Activated CD4-positive, alpha-beta memory T cell treated with anti-CD3 and anti-CD28 coated beads, Interleukin-2, amount 10 ng/mL, durations not matched to agents 7 days and 5 days (primary cell): Measurements from ENCODE around the gene WDR43. TPM values are rescaled to one million over a fixed set of nuclear protein-coding genes. Genes with fewer than 3 reads are reported as not detected.
A peak's percentile ranks its signal among the peaks of the same experiment; 100 is the strongest.

ENCODE experiments used
- CTCF ChIA-PET: fragments of 350-600 bp; sonication (Branson Sonifier 250); formaldehyde crosslinking; loops from one replicate; lab custom pipeline; 2021; ENCODE audit warnings: antibody characterized with exemption, inconsistent platforms; lab: Charles Lee
- POLR2A ChIA-PET: fragments of 350-600 bp; sonication (Branson Sonifier 250); formaldehyde crosslinking; loops from one replicate; lab custom pipeline; 2021; ENCODE audit warnings: antibody characterized with exemption; lab: Charles Lee
- DNase-seq: peaks from one replicate; pipeline ENCODE4 v3.0.0-alpha.2; 2020
- H3K27ac Mint-ChIP-seq: one replicate; pipeline ENCODE4 v1.8.0; 2021; ENCODE audit warnings: mild to moderate bottlenecking, mixed read lengths
- H3K27me3 Mint-ChIP-seq: one replicate; pipeline ENCODE4 v1.8.0; 2021; ENCODE audit warnings: mixed read lengths
- H3K36me3 Mint-ChIP-seq: one replicate; pipeline ENCODE4 v1.8.0; 2021; ENCODE audit warnings: low read depth, mixed read lengths
- H3K4me1 Mint-ChIP-seq: one replicate; pipeline ENCODE4 v1.8.0; 2021; ENCODE audit warnings: mixed read lengths
- H3K4me3 Mint-ChIP-seq: one replicate; pipeline ENCODE4 v1.8.0; 2021; ENCODE audit warnings: mild to moderate bottlenecking, mixed read lengths
- H3K9me3 Mint-ChIP-seq: one replicate; pipeline ENCODE4 v1.8.0; 2021; ENCODE audit warnings: mixed read lengths
- total RNA-seq, 2 experiments: library from RNA; stranded (reverse); gene quantifications; one replicate each; pipeline ENCODE4 v1.2.3, GENCODE V29; 2021

The WDR43 gene, protein sequence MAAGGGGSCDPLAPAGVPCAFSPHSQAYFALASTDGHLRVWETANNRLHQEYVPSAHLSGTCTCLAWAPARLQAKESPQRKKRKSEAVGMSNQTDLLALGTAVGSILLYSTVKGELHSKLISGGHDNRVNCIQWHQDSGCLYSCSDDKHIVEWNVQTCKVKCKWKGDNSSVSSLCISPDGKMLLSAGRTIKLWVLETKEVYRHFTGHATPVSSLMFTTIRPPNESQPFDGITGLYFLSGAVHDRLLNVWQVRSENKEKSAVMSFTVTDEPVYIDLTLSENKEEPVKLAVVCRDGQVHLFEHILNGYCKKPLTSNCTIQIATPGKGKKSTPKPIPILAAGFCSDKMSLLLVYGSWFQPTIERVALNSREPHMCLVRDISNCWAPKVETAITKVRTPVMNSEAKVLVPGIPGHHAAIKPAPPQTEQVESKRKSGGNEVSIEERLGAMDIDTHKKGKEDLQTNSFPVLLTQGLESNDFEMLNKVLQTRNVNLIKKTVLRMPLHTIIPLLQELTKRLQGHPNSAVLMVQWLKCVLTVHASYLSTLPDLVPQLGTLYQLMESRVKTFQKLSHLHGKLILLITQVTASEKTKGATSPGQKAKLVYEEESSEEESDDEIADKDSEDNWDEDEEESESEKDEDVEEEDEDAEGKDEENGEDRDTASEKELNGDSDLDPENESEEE
- 10 to 100 TPM; 45.5 to 47.2 TPM for total RNA-seq

DNA sequence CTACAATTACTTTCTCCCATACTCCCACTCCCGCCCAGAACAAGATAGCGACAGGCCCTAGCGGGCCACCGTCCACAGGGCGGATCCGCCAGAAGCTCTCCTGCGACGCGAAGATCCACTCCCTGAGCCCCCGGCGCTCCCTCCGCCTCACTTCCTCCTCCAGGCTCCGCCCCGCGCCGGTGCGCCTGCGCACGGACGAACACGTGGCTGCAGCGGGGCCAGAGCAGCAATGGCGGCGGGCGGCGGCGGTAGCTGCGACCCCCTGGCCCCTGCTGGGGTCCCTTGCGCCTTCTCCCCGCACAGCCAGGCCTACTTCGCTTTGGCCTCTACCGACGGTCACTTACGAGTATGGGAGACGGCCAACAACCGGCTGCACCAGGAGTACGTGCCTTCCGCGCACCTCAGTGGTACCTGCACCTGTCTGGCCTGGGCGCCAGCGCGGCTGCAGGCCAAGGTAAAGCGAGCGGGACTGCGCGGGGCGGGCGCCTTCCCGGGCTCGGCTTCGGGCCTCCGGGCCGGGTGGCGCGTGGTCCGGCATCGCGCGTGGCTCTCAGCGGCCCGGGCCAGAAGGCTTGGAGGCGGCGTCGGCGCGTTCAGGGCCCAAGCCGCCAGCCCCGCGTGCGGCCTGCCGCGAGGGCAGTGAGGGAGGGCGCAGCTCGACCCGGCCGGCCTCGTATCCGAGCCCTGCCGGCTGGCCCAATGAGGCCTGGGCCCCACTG lies at the start of gene WDR43:
Gene WDR43 (plus strand): TSS at position 198 of the 719 bp plus-strand sequence. CDS start 32 bp downstream, at position 230.
- Mint-ChIP-seq H3K9me3 (no peaks in the 10 kb centered on the region), H3K4me1 (peaks cover 43% of the 10 kb centered on the region), H3K27ac (peak within 1 kb of the TSS; percentile 87), H3K27me3 (no peaks in the 10 kb centered on the region), H3K4me3 (peak within 1 kb of the TSS; percentile 91), H3K36me3 (no peaks in the 10 kb centered on the region)
- DNase-seq = peak; percentile 98
- POLR2A ChIA-PET = interaction anchor here (0.6 to 5.4 kb wide), 19 partner anchors 10 to 1273 kb away, joined by 3 to 114 read pairs (median 5); partner anchors contain the start of genes PPP1CB, SPDYA and TRMT61B
- CTCF ChIA-PET = interaction anchor here (0.7 to 1.8 kb wide), 5 partner anchors 15 to 328 kb away, joined by 3 to 10 read pairs (median 4); partner anchors contain the start of gene TRMT61B

DNA sequence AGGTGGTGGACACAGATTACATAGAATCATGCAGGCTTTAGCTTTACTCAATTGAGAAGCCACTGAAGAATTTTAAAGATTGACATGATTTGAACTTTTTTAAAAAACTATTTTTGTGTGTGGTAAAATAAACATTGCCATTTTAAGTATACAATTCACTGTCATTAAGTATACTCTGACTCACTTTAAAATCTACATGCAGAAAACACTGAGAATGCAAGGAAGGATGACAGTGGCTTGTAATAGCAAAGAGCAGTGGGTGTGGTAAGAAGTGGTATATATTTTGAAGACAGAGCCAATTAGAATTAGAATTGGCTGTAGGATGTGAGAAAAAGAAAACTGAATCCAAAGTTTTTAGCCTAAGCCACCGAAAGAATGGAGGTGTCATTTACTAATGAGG lies 39.3 kb upstream of the WDR43 start:
- H3K9me3 Mint-ChIP-seq = no peaks in the 10 kb centered on the region
- ChIA-PET POLR2A (interaction anchor here (2.0 kb wide), 1 partner anchor 15 kb away, joined by 6 read pairs; the partner anchor contains the start of gene TRMT61B), CTCF (interaction anchor here (0.9 kb wide), 1 partner anchor 16 kb away, joined by 3 read pairs; no protein-coding TSS in a partner anchor)
- no peaks in the 10 kb centered on the region for H3K27me3 Mint-ChIP-seq
- H3K27ac Mint-ChIP-seq = no peak overlapping the region
- no peak for DNase-seq
- peaks cover 15% of the 10 kb centered on the region for H3K36me3 Mint-ChIP-seq
- no peaks in the 10 kb centered on the region for H3K4me1 Mint-ChIP-seq
- H3K4me3 Mint-ChIP-seq = no peak overlapping the region

DNA sequence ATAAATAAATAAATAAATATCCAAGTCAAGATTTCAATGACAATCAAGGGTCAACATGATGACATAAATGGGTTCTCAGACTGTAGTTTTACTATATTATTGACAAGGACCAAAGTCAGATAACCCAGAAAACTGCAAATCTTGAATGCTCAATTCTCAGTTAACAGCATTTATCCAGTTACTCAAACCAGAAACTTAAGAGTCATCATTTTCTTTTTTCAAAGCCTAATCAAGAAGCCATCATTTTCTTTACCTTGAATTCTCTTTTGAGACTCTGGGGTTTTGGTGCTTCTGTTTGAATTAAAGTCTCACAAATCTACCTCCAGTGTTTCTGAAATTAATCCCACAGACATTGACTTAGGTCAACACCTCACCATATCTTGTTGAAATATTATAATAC lies 38.5 kb upstream of the WDR43 start:
- Mint-ChIP-seq H3K27ac (no peak overlapping the region), H3K36me3 (peaks cover 22% of the 10 kb centered on the region), H3K4me3 (no peak overlapping the region), H3K27me3 (no peaks in the 10 kb centered on the region), H3K9me3 (no peaks in the 10 kb centered on the region), H3K4me1 (no peaks in the 10 kb centered on the region)
- ChIA-PET POLR2A (interaction anchor here (1.4 kb wide), 1 partner anchor 14 kb away, joined by 5 read pairs; the partner anchor contains the start of gene TRMT61B), CTCF (no interaction called here)
- no peak for DNase-seq

DNA sequence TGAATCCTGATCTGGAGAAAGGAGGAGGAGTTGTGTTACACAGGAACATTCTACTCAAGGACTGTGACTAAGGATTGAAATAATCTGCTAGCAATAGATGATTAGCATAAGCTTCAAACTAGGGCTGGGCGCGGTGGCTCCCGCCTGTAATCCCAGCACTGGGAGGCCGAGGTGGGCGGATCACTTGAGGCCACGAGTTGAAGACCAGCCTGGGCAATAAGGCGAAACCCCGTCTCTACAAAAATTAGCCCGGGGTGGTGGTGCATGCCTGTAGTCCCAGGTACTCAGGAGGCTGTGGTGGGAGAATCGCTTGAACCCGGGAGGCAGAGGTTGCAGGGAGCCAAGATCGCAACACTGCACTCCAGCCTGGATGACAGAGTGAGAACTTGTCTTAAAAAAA lies 25.9 kb upstream of the WDR43 start:
- ChIA-PET CTCF (interaction anchor here (1.2 to 3.1 kb wide), 3 partner anchors 13 to 302 kb away, joined by 4 to 10 read pairs (median 8); no protein-coding TSS in a partner anchor), POLR2A (interaction anchor here (0.9 to 5.9 kb wide), 7 partner anchors 18 to 248 kb away, joined by 3 to 114 read pairs (median 12); partner anchors contain the start of gene WDR43)
- no peak overlapping the region for H3K27ac Mint-ChIP-seq
- H3K4me3 Mint-ChIP-seq = peak overlapping the region; percentile 50
- H3K36me3 Mint-ChIP-seq = peaks cover 19% of the 10 kb centered on the region
- no peak for DNase-seq
- no peaks in the 10 kb centered on the region for H3K9me3 Mint-ChIP-seq
- no peaks in the 10 kb centered on the region for H3K27me3 Mint-ChIP-seq
- peaks cover 42% of the 10 kb centered on the region for H3K4me1 Mint-ChIP-seq

DNA sequence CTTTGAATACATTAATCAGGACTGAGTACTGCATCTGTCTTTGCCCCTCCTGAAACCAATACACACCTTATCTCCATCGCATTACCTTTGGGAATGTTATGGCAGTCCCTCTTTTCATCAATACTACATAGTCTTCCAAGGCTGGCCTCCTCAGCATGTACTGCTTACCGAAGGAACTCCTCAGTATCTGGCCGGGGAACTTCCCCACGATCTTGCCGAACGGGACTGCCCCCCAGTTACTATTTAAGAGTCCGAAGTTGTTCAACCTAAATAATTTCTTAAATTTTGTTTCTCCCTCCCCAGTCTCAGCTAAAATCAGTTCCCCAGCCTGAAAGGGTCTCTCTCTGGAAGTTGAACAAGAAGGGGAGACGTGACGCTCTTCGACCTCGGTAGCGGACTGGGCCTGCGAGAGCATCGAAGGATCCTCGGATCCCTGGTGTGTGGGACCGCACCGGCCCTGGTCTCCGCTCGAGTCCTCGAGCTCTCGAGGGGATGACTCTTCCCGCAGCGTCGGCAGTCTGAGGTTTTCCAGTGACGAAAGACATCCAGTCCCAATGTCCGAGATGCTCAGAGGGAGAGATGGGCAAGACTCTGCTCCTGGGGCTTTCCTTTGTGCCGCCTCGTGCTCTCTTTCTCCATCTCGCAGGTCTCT lies 24.8 kb upstream of the WDR43 start:
- no peak for DNase-seq
- no peaks in the 10 kb centered on the region for H3K9me3 Mint-ChIP-seq
- peak overlapping the region; percentile 96 for H3K4me3 Mint-ChIP-seq
- H3K27ac Mint-ChIP-seq = peak overlapping the region; percentile 95
- no peaks in the 10 kb centered on the region for H3K27me3 Mint-ChIP-seq
- POLR2A ChIA-PET = interaction anchor here (0.8 to 5.9 kb wide), 36 partner anchors 8 to 1819 kb away, joined by 3 to 114 read pairs (median 5); partner anchors contain the start of genes PPP1CB, SPDYA and WDR43
- CTCF ChIA-PET = interaction anchor here (1.0 to 3.1 kb wide), 10 partner anchors 8 to 303 kb away, joined by 3 to 10 read pairs (median 6); partner anchors contain the start of gene WDR43
- H3K4me1 Mint-ChIP-seq = peaks cover 37% of the 10 kb centered on the region
- peaks cover 14% of the 10 kb centered on the region for H3K36me3 Mint-ChIP-seq

DNA sequence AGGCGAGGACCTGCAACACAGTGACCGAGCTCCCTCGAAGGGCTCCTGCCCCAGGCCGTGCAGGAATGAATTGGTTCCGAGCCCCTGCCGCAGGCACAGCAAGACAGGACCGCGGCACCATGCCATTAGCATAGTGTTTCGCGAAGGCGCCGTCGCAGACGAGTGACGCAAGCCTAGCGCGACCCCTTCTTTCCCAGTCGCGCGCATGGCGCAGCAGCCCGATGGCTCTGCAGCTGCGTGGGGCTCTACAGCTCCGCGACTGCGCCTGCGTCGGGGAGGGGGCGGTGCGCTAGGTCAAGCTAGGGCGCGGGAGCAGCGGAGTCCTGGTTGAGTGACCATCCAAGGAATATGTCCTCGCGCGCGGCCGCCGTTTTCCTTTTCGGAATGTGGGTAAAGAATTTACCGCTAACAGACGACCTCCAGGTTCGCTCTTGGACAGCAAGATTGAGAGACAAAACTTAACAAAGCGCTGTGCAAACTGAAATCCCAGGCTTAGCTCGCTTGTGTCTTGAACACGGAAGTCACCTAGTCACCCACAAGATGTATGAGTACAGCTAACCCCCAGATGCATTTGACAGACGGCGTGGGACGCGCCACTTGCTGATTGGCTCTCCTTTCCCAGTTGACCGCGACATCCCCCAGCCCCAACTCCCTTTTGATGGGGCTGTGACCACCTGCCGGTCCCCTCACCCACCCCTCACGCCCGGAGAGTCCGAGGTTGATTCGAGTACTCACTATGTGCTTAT lies 24.1 kb upstream of the WDR43 start, which contains the start of gene TRMT61B:
Gene TRMT61B (minus strand): TSS at position 164 of the 746 bp plus-strand sequence. CDS start 32 bp downstream, at position 132.
- POLR2A ChIA-PET = interaction anchor here (0.8 to 5.9 kb wide), 35 partner anchors 8 to 1820 kb away, joined by 3 to 114 read pairs (median 5); partner anchors contain the start of genes PPP1CB, SPDYA and WDR43
- Mint-ChIP-seq H3K4me3 (peak within 1 kb of the TSS; percentile 96), H3K4me1 (peaks cover 32% of the 10 kb centered on the region), H3K36me3 (peaks cover 11% of the 10 kb centered on the region), H3K27ac (peak within 1 kb of the TSS; percentile 95), H3K27me3 (peaks cover 2% of the 10 kb centered on the region), H3K9me3 (no peaks in the 10 kb centered on the region)
- DNase-seq = peak; percentile 98
- CTCF ChIA-PET = interaction anchor here (0.5 to 3.1 kb wide), 14 partner anchors 9 to 359 kb away, joined by 3 to 10 read pairs (median 3); partner anchors contain the start of gene WDR43

DNA sequence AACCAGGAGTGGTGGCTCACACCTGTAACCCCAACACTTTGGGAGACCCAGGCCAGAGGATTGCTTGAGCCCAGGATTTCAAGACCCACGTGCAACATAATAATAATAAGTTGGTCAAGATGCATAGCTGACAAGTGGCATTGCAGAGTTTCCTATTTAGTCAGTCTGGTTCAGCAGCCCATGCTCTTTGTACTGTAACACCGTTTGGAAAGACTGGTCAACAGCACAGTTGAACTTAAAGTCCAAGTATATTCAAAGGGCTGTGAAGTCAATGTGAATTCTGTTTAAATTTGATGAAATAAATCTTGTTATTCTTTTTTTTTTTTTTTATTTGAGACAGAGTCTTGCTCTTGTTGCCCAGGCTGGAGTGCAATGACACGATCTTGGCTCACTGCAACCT lies 22.8 kb upstream of the WDR43 start:
- Mint-ChIP-seq H3K4me1 (peaks cover 27% of the 10 kb centered on the region), H3K27ac (no peak overlapping the region), H3K9me3 (no peaks in the 10 kb centered on the region), H3K4me3 (no peak overlapping the region), H3K36me3 (peaks cover 10% of the 10 kb centered on the region), H3K27me3 (peaks cover 11% of the 10 kb centered on the region)
- ChIA-PET POLR2A (interaction anchor here (1.7 to 5.9 kb wide), 4 partner anchors 10 to 288 kb away, joined by 4 to 114 read pairs (median 19); partner anchors contain the start of gene WDR43), CTCF (interaction anchor here (1.2 to 2.7 kb wide), 3 partner anchors 10 to 22 kb away, joined by 3 to 8 read pairs (median 3); no protein-coding TSS in a partner anchor)
- no peak for DNase-seq

DNA sequence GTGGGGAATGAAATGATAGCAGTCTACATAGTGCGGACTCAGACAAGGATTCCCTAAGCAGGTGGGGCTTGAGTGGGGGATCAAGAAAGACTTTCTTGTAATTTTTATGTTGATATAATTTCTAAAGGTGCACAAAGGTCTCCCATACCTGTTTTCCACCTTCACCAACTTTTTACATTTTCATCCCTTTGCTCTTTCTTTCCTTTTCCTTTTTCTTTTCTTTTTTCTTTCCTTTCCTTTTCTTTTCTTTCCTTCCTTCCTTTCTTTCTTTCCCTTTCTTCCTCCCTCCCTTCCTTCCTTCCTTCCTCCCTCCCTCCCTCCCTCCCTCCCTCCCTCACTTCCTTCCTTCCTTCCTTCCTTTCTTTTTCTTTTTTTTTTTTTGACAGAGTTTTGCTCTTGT lies 14.3 kb upstream of the WDR43 start:
- H3K27ac Mint-ChIP-seq = no peak overlapping the region
- ChIA-PET POLR2A (interaction anchor here (2.4 kb wide), 1 partner anchor 10 kb away, joined by 6 read pairs; the partner anchor contains the start of gene TRMT61B), CTCF (no interaction called here)
- H3K27me3 Mint-ChIP-seq = peaks cover 27% of the 10 kb centered on the region
- no peaks in the 10 kb centered on the region for H3K36me3 Mint-ChIP-seq
- H3K4me3 Mint-ChIP-seq = no peak overlapping the region
- DNase-seq = no peak
- H3K4me1 Mint-ChIP-seq = no peaks in the 10 kb centered on the region
- no peaks in the 10 kb centered on the region for H3K9me3 Mint-ChIP-seq

DNA sequence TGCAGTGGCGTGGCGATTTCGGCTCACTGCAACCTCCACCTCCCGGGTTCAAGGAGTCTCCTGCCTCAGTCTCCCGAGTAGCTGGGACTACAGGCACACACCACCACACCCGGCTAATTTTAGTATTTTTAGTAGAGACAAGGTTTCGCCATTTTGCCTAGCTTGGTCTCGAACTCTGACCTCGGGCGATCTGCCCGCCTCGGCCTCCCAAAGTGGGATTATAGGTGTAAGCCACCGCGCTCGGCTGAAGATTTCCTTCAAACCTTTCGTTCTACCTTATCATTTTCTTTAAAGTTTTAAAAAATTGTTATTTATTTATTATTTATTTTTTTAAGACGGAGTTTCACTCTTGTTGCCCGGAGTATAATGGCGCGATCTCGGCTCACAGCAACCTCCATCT lies 979 bp upstream of the WDR43 start:
- POLR2A ChIA-PET = interaction anchor here (5.4 kb wide), 1 partner anchor 22 kb away, joined by 33 read pairs; the partner anchor contains the start of gene TRMT61B
- no peak for DNase-seq
- no peak overlapping the region for H3K27ac Mint-ChIP-seq
- CTCF ChIA-PET = no interaction called here
- H3K36me3 Mint-ChIP-seq = no peaks in the 10 kb centered on the region
- peaks cover 33% of the 10 kb centered on the region for H3K4me1 Mint-ChIP-seq
- H3K9me3 Mint-ChIP-seq = no peaks in the 10 kb centered on the region
- peaks cover 4% of the 10 kb centered on the region for H3K27me3 Mint-ChIP-seq
- peak overlapping the region; percentile 19 for H3K4me3 Mint-ChIP-seq

DNA sequence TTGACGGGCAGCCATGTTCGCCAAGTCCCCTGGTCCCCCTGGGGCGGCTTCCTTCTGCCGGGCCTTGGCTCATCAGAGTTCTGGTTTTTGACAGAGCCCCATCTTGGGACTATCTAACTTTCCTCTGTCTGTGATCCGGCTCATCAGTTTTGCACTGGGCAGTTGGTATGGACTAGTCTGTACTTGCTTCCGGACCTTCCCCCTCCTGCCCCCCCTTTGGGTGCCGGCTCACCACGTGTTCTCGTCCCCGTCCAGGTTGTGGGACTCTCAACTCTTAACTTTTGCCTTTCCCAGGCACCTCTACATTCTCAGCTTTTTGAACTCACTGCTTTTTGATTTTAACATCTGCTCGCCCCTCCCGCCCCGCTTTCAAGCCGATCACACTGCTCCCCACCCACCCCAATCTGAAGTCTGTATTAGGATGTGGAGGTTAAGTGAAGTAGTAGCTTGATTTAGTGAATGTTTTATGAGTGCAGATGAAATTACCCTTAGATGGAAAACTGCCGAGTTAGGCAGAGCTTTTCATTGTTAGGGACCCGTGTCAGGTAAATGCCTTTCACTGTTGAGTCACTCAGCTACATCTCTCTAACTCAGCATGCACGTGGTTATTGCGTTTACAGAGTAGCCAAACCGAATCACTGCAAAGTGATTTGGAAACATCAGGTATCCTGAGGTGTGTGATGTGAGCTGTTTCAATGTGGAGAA lies 874 bp downstream of the WDR43 start:
- peak; percentile 54 for DNase-seq
- Mint-ChIP-seq H3K4me3 (peak overlapping the region; percentile 91), H3K4me1 (peaks cover 47% of the 10 kb centered on the region), H3K27ac (peak overlapping the region; percentile 87), H3K27me3 (no peaks in the 10 kb centered on the region), H3K9me3 (no peaks in the 10 kb centered on the region), H3K36me3 (no peaks in the 10 kb centered on the region)
- ChIA-PET CTCF (interaction anchor here (1.4 to 2.4 kb wide), 5 partner anchors 15 to 329 kb away, joined by 3 to 10 read pairs (median 5); partner anchors contain the start of gene TRMT61B), POLR2A (interaction anchor here (0.6 to 5.4 kb wide), 20 partner anchors 9 to 1274 kb away, joined by 3 to 114 read pairs (median 5); partner anchors contain the start of genes PPP1CB, SPDYA and TRMT61B)
